HTERT RPE-1 (cell line): ENCODE data around the gene CAV2.

Experiments used
- in situ Hi-C: fragments of 300-500 bp; cut with MboI; formaldehyde crosslinking; loops from 4 replicates; pipeline ENCODE4 v1.14.3; 2020; ENCODE audit warnings: low sequenced_read_pairs

The CAV2 gene

DNA sequence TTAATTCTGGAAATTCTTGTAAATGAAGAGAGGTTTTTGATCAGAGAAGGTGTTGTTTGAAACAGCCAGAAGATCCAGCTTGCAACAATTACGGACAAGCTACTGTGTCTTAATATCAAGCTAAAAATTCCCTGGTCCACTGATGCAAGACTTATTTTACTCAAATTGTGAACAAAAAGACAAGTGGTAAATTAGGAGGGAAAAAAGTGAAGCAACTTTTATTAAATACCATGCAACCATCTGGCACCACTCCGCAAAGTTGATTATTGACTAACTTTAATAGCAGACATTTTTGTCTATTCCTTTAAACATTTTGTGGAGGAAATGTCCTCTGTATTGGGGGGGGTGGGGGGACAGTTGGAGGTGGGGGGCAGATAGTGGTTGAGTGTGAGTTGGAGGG lies 5.1 kb upstream of the CAV2 start:
- in situ Hi-C loops: no loop called here

DNA sequence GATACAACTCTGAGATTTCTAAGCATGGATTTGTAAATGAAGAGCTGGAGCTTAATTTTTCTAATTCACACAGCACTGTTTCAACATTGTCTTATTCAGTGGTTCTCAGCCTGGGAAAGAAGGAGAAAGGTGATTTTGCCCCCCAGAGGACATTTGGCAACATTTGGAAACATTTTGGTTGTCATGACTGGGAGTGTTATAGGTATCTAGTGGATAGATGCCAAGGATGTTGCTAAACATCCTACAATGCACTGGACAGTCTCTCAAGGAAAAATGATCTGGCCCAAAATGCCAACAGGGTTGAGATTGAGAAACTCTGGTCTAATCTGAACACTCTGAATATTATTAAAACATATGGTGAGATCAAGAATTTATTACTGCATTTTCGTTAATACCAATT lies 3.8 kb upstream of the CAV2 start:
- in situ Hi-C loops: no loop called here

- in situ Hi-C loops: no loop called here
These were observed 2.9 kb upstream of the CAV2 start for GRCh38 chr7:116496653-116497052.

DNA sequence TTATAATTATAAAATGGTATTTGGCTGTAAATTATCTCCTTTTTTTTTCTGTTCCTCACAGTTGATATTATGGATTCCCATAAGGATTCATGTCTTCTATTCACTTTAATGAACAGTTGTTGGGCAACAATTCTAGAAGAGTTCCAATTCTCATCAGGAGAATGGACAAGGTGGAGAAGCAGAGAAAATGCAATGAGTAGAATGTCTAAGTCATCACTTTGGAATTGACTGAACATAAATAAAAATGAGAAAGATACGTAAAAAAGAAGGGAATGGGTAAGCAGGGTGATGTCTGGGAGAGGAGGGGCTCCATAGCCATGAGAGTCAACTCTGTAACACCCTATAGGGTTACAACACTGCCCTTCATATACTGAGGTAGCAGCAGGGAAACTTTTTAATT lies 1.8 kb upstream of the CAV2 start:
- in situ Hi-C loops: no loop called here

DNA sequence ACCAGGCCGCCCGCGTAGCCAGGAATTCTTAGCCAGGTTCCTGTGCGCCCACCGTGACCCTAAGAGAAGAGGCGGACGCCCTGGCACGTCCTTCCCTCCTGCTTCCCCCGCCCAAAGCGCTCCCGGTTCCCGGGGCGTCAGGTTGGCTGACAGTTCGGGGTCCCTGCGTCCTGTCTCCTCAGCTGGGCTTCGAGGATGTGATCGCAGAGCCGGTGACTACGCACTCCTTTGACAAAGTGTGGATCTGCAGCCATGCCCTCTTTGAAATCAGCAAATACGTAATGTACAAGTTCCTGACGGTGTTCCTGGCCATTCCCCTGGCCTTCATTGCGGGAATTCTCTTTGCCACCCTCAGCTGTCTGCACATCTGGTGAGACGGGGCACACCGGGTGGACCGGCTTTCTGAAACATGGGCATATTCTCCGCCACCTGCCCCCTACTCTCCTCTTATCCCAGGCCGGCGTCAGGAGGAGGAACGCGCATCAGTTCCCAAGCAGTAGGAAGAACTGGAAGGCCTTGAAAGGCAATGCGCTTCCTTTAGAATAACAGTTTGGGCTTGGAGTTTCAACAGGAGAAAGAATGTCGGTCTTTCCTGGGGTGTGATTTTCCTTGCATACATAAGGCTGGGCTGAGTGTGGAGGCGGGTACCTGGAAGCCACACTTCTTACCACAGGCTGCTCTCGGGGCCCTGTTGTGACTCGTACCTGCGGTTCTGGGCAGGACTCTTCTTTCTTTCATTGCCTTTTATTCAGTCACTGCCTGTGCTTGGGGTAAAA lies 728 bp downstream of the CAV2 start:
- in situ Hi-C loops: no loop called here

DNA sequence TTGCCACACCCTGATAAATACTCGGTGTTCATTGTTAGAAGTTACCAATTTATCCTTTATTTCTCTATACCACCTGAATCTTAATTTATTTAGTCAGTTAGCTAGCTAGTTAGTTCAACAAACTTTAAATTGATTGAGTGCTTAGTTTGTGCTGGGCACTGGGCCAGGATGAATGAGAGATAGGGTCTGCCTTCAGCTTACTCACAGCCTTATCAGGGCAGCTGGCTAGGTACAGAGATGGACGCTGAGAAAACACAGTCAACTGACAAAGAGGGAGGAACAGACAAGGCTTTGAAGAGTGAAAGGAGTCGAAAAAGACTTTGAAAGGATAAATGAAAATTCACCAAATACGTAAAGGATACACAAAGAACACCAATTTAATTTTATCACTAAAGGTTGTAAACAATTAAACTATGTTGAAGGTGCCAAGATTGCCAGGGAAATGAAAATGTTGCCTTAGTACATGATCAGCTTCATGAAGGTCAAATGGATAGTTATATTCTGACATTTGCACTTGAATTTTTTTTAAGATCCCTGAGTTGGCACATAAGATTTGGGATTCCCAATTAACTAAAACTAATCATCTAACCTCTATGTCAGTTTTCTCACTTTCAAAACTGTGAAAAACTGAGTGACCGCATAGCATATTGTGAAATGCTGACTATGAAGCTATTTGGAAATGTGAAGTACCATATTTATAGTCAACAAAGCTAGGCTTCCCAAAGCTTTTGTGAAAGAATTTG lies 2.1 kb downstream of the CAV2 start:
- in situ Hi-C loops: no loop called here

- in situ Hi-C loops: no loop called here
These were observed 2.9 kb downstream of the CAV2 start for GRCh38 chr7:116502201-116503096.

DNA sequence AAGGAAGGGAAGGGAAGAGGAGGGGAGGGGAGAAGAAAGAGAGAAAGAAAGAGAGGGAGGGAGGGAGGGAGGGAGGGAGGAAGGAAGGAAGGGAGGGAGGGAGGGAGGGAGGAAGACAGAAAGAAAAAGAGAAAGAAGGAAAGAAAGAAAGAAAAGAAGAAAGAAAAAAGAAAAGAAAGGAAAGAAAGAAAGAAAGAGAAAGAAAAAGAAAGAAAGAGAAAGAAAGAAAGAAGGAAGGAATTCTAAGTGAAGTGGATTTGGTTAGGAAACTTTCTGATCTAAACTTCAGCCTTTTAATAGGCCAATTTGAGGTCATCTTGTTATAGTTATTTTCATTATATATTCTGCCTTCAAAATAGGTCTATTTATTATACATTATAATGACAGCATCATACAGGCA lies 4.3 kb downstream of the CAV2 start:
- in situ Hi-C loops: no loop called here

DNA sequence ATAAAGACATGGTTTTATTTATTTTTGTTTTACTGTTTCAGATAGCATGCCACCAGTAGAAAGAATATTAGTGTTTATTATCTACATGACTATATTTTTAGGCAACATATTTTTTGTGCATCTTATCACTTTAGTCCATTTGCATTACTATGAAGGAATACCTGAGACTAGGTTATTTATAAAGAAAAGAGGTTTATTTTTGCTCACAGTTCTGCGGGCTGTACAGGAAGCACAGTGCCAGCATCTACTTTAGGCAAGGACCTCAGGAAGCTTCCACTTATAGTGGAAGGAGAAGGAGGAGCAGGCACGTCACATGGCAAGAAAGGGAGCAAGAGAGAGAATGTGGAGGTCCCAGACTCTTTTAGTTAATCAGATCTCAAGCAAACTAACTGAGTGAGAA lies 5.7 kb downstream of the CAV2 start:
- in situ Hi-C loops: no loop called here

- in situ Hi-C loops: no loop called here
These were observed 6.3 kb downstream of the CAV2 start for GRCh38 chr7:116505823-116506222.

- in situ Hi-C loops: no loop called here
These were observed 10.5 kb downstream of the CAV2 start for GRCh38 chr7:116509982-116510579.

DNA sequence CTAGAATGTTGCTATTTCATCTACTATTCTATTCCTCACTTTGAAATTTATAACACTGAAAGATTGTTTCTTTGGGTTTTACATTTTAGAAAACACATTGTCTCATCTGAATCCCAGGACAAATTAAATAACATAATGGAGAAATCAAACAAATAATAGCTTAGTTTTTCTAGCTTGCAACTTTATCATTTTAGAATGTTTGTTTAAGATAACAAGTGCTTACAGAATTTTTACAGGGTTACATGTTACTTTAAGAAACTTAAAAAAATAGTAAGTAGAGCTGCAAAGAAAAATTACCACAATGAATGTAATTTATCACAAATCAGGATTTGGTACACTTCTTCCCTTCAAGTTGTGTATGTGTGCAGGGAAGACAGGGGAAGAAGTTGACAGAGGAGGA lies 11.3 kb downstream of the CAV2 start:
- in situ Hi-C loops: no loop called here

DNA sequence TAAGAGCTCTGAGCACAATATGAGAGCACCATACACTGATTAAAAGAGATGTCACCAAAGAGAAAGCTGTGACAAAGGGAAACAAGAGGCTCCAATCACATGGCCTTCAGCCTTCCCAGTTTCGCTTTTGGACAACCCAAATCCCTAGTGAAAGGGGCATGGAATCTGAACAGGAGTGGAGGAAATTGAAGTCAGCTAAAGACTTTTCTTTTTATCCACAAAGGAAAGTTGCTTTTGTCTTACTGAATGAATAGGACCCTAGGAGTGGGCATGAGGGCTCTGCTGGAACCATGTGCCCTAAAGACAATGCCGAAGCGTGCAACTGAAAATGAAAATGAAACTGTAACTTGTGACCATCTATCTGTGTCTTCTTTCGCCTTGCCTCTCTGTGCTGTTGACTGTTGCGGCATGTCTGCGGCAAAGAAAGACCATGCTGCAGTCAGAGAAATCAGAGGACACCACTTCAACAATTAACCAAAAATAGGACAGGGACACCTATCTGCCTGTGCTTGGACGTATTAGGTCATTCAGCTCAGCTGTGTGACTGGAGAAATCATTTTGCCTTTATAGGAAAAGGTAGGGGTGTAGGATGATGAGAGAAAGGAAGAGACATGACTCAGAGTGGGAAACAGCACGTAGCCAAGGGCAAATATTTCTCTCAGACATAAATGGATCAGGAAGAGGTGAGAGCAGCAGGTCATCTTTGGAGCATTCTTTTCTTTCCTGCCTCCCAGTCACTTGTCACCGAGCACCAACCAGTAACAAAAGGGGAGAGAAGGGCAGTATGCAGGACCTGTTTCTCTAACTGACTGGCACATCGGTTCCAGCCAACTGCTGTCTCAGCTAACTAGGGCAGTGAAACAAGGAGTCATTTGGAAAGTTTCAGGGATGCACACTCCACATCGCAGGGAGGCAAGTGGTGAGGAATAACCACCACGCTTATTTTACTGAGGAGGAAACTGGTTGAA lies 12.3 kb downstream of the CAV2 start:
- in situ Hi-C loops: no loop called here

- in situ Hi-C loops: no loop called here
These were observed 13.1 kb downstream of the CAV2 start for GRCh38 chr7:116512520-116513188.

DNA sequence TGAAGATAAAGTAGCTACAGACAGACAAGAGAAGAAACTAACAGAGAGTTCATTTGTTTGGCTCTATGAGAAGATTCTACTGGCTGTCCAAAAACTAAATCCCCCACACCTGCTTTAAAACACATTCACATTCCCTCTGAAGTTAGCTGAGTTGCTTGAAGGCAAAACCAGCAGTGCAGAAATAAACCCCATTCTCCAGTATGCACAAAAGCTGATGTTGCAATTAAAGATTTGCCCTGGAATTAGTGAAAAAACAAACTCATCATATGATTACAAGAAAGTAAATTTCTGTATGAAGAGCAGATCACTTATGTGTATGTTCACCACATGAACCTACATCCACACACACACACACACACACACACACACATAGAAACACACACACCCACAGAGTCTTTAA lies 16.0 kb downstream of the CAV2 start:
- in situ Hi-C loops: no loop called here

DNA sequence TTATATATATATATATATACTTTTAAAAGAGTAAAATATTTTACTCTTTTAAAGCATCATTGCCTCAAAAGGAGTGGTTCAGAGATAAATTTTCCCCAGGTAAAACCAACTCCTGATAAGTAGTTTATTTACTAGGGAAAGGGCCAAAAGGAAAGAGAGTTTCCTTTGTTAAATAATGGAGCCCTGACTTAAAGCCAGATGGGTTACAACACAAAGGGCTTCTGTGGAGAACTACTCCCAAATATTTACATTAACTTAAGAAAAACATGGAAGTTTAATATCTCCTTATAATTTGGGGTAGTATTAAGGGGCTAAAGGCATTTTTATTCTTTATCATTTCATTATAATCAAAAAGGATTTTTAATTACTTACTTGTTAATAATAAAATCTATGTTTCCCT lies 16.8 kb downstream of the CAV2 start:
- in situ Hi-C loops: no loop called here

DNA sequence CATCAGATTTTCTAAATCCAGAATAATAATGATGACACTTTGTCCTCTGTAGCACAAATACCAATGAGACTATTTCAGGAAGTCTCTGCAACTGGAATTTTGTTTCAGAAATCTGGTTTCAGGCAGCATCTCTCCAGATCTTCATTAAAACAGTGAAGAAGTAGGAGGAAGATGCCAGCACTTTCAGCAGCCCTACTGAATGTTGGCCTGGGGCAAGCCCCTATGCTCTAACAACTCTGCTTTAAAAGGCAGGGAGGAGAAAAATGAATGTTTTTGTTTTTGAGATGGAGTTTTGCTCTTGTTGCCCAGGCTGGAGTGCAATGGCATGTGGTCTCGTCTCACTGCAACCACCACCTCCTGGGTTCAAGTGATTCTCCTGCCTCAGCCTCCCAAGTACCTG lies 18.1 kb downstream of the CAV2 start:
- in situ Hi-C loops: no loop called here

DNA sequence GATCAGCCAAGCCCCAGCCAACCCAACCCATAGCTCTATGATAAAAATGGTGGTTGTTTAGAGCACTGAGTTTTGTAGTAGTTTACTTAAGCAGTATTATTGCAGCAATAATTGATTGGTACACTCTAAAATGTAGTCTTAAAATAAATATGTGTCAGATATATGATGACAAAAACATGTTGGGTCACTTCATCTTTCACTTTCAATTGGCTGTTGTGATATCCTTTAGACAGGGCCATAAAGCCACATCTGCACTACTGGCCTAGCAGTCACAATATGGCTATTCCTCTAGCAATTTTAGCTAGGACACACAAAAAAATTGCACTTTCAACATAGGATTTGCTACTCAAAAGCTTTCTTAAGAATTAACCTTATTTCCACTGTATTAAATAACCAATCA lies 19.4 kb downstream of the CAV2 start:
- in situ Hi-C loops: no loop called here

DNA sequence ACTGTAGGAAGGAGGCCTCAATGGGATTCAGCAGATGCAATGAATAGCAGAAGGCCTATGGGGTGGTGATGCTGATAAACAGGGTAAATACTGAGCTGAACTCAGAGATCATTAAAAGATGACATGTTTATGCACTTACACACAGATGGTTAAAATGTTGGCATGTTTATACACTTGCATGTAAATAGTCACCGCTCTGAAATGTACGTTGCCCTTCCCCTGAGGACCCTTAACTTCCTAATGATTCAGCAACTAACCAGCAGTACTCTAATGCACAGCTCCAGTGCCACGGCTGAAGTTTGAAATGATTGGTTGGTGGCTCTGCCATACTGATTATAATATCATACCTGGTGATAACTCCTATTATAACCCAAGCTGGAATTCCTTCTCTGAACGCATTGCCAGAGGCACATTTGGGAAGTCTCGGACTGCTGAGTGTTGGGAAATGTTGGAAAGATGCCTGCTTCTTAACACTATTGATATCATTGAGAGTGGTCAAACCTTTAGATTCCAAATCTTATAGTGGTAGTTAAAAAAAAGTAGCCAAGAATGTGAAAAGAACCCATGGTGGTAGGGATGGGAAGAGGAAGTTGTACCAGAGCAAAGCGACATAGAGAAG lies 21.6 kb downstream of the CAV2 start:
- in situ Hi-C loops: no loop called here
